HG02852 (cell line): ENCODE measurements around the gene LUZP2.

Experiments used
- ATAC-seq: cut with Tn5 transposase; IDR thresholded peaks from one replicate; pipeline ENCODE4 v1.9.1; 2021; ENCODE audit warnings: mild to moderate bottlenecking, moderate library complexity; ENCODE audit not compliant: unreplicated experiment

The LUZP2 gene

GRCh38 chr11:24628224-24628776, 131.4 kb downstream of the LUZP2 start:
- no peak for ATAC-seq

GRCh38 chr11:24634606-24635160, 137.8 kb downstream of the LUZP2 start:
- ATAC-seq: no peak

GRCh38 chr11:24635588-24636290, 138.9 kb downstream of the LUZP2 start:
- no peak for ATAC-seq

GRCh38 chr11:24636291-24636629, 139.4 kb downstream of the LUZP2 start:
- ATAC-seq: no peak

- no peak for ATAC-seq
Measured at GRCh38 chr11:24637520-24637919, 140.7 kb downstream of the LUZP2 start.

- no peak for ATAC-seq
Measured at GRCh38 chr11:24642648-24643047, 145.8 kb downstream of the LUZP2 start.

GRCh38 chr11:24645563-24645962, 148.7 kb downstream of the LUZP2 start:
- ATAC-seq: no peak

GRCh38 chr11:24651873-24652272, 155.0 kb downstream of the LUZP2 start:
- no peak for ATAC-seq

GRCh38 chr11:24653901-24654300, 157.0 kb downstream of the LUZP2 start:
- ATAC-seq: no peak

- ATAC-seq: no peak
Measured at GRCh38 chr11:24661331-24661730, 164.5 kb downstream of the LUZP2 start.

GRCh38 chr11:24664399-24664798, 167.5 kb downstream of the LUZP2 start:
- ATAC-seq: no peak

- no peak for ATAC-seq
Measured at GRCh38 chr11:24667353-24667968, 170.6 kb downstream of the LUZP2 start.

GRCh38 chr11:24678703-24679348, 182.0 kb downstream of the LUZP2 start:
- ATAC-seq: no peak

- ATAC-seq: no peak
Measured at GRCh38 chr11:24679821-24680351, 183.0 kb downstream of the LUZP2 start.

GRCh38 chr11:24683583-24683982, 186.7 kb downstream of the LUZP2 start:
- ATAC-seq: no peak

- ATAC-seq: no peak
Measured at GRCh38 chr11:24685821-24686220, 189.0 kb downstream of the LUZP2 start.

GRCh38 chr11:24687531-24688147, 190.8 kb downstream of the LUZP2 start:
- no peak for ATAC-seq

- ATAC-seq: no peak
Measured at GRCh38 chr11:24688981-24689380, 192.1 kb downstream of the LUZP2 start.

- ATAC-seq: no peak
Measured at GRCh38 chr11:24697522-24698111, 200.8 kb downstream of the LUZP2 start.

GRCh38 chr11:24704716-24705115, 207.9 kb downstream of the LUZP2 start:
- ATAC-seq: no peak

- no peak for ATAC-seq
Measured at GRCh38 chr11:24705474-24705873, 208.6 kb downstream of the LUZP2 start.
